ENCODE data around the gene FBLN2. TPM values are rescaled to one million over a fixed set of nuclear protein-coding genes. Genes with fewer than 3 reads are reported as not detected.

Gene FBLN2
- total RNA-seq, 1 experiment from 2014 or later: 0.39 TPM

GRCh38 chr3:13557926-13558325, 9.0 kb downstream of the FBLN2 start (continued):
- TF ChIP-seq, protein P1, sequence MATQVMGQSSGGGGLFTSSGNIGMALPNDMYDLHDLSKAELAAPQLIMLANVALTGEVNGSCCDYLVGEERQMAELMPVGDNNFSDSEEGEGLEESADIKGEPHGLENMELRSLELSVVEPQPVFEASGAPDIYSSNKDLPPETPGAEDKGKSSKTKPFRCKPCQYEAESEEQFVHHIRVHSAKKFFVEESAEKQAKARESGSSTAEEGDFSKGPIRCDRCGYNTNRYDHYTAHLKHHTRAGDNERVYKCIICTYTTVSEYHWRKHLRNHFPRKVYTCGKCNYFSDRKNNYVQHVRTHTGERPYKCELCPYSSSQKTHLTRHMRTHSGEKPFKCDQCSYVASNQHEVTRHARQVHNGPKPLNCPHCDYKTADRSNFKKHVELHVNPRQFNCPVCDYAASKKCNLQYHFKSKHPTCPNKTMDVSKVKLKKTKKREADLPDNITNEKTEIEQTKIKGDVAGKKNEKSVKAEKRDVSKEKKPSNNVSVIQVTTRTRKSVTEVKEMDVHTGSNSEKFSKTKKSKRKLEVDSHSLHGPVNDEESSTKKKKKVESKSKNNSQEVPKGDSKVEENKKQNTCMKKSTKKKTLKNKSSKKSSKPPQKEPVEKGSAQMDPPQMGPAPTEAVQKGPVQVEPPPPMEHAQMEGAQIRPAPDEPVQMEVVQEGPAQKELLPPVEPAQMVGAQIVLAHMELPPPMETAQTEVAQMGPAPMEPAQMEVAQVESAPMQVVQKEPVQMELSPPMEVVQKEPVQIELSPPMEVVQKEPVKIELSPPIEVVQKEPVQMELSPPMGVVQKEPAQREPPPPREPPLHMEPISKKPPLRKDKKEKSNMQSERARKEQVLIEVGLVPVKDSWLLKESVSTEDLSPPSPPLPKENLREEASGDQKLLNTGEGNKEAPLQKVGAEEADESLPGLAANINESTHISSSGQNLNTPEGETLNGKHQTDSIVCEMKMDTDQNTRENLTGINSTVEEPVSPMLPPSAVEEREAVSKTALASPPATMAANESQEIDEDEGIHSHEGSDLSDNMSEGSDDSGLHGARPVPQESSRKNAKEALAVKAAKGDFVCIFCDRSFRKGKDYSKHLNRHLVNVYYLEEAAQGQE (IDR thresholded peaks at IDR 0.05; ENCODE audit: low read depth): no peak
- TF ChIP-seq SP1 (IDR thresholded peaks at IDR 0.05; ENCODE audit: low read depth): no peak
- TF ChIP-seq, protein P2, sequence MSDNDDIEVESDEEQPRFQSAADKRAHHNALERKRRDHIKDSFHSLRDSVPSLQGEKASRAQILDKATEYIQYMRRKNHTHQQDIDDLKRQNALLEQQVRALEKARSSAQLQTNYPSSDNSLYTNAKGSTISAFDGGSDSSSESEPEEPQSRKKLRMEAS (IDR thresholded peaks at IDR 0.05): no peak
- TF ChIP-seq EZH2 (IDR thresholded peaks at IDR 0.05): no peak
- no peak for TF ChIP-seq ZNF274 (IDR thresholded peaks at IDR 0.05; ENCODE audit: low read depth, low read length)

DNA sequence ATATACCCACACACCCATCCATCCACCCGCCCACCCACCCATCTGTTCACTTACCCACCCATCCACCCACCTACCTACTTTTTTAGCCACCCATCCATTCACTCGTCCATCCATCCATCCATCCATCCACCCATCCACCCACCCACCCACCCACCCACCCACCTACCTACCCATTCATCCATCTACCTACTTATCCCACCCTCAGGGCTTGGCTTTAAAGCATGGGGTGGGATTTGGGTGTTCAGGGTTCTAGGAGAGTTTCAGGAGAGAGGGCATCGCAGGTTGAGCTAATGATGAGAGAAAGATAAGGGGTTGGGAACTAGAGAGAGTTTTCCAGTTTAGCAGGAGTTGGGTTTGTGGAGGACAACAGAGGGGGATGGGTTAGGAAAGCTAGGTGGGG, 9.7 kb downstream of the FBLN2 start:
- intact Hi-C loops (cut with micrococcal nuclease): no loop called here
- RAD21 ChIA-PET (ENCODE audit: low non-redundant PET in 1 of 2, low total read pairs in 2 of 2, uncharacterized antibody in 2 of 2, unreplicated experiment in 2 of 2): no interaction called here
- Histone ChIP-seq H3K4me1 (ENCODE audit: control insufficient read depth in 1 of 2, insufficient read depth in 2 of 2, low read length in 2 of 2) (no peaks in the 10 kb centered on the region), H3K9me3 (ENCODE audit: control insufficient read depth in 1 of 2, insufficient read depth in 1 of 2, low read depth in 1 of 2, low read length in 2 of 2) (no peaks in the 10 kb centered on the region), H3K27ac (ENCODE audit: low read depth, low read length) (no peak overlapping the region), H2AFZ (ENCODE audit: low read depth, low read length, poor library complexity, severe bottlenecking) (no peak overlapping the region), H3K4me3 (replicated peaks in 1 of 2; ENCODE audit: low read depth in 1 of 2, low read length in 2 of 2) (no peak overlapping the region), H3K9ac (ENCODE audit: low read length) (no peak overlapping the region), H4K20me1 (ENCODE audit: insufficient read depth) (no peaks in the 10 kb centered on the region), H3K79me2 (ENCODE audit: insufficient read depth, low read length) (no peaks in the 10 kb centered on the region), H3K9me2 (ENCODE audit: insufficient read depth) (no peaks in the 10 kb centered on the region), H3K27me3 (ENCODE audit: insufficient read depth, low read length) (no peaks in the 10 kb centered on the region), H3K4me2 (ENCODE audit: low read length) (no peak overlapping the region), H3K36me3 (ENCODE audit: control insufficient read depth in 1 of 2, insufficient read depth in 2 of 2, low read length in 2 of 2) (no peaks in the 10 kb centered on the region)
- DNase-seq (ENCODE audit: low read depth, low spot score): no peak
- BruUV-seq (replicated peaks): no TSS peak
- POLR2A ChIA-PET: no interaction called here
- CTCF ChIA-PET: no interaction called here
- ATAC-seq: no peak
- no peak for TF ChIP-seq RAD21 (IDR thresholded peaks at IDR 0.05; ENCODE audit: low read depth)
- TF ChIP-seq, protein P3, sequence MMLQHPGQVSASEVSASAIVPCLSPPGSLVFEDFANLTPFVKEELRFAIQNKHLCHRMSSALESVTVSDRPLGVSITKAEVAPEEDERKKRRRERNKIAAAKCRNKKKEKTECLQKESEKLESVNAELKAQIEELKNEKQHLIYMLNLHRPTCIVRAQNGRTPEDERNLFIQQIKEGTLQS (IDR thresholded peaks at IDR 0.05): no peak
- no peak for TF ChIP-seq ELF1 (IDR thresholded peaks at IDR 0.05; ENCODE audit: borderline replicate concordance, low read depth)
- TF ChIP-seq EZH2 (IDR thresholded peaks at IDR 0.05): no peak
- TF ChIP-seq, protein P4, sequence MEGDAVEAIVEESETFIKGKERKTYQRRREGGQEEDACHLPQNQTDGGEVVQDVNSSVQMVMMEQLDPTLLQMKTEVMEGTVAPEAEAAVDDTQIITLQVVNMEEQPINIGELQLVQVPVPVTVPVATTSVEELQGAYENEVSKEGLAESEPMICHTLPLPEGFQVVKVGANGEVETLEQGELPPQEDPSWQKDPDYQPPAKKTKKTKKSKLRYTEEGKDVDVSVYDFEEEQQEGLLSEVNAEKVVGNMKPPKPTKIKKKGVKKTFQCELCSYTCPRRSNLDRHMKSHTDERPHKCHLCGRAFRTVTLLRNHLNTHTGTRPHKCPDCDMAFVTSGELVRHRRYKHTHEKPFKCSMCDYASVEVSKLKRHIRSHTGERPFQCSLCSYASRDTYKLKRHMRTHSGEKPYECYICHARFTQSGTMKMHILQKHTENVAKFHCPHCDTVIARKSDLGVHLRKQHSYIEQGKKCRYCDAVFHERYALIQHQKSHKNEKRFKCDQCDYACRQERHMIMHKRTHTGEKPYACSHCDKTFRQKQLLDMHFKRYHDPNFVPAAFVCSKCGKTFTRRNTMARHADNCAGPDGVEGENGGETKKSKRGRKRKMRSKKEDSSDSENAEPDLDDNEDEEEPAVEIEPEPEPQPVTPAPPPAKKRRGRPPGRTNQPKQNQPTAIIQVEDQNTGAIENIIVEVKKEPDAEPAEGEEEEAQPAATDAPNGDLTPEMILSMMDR (IDR thresholded peaks at IDR 0.05 in 2 of 3, conservative IDR thresholded peaks at IDR 0.05 in 1 of 3; ENCODE audit: borderline replicate concordance in 1 of 3, insufficient read depth in 1 of 3, low read depth in 2 of 3, low read length in 2 of 3): no peak
- no peak for TF ChIP-seq YY1 (IDR thresholded peaks at IDR 0.05; ENCODE audit: extremely low read depth, insufficient replicate concordance, low read depth, low read length)

Measured in HCT116 (cell line).